OCI-LY1 (cell line): ENCODE measurements around the gene CRY2.
"Not testable (repeated sequence)": the region's sequence is repeated elsewhere in the genome, so short reads cannot be mapped to it uniquely, and the experiment has no call there.

Experiments used
- EZH2 ChIP-seq: fragments of 200-600 bp; sonication (generic), shearing (Covaris generic); IDR thresholded peaks from 2 replicates; pipeline ENCODE4 v1.8.0; 2017; ENCODE audit warnings: borderline replicate concordance, mixed run types, mild to moderate bottlenecking, antibody characterized with exemption, low read length, moderate library complexity, mixed read lengths
- TF ChIP-seq, protein P1 (sequence below): fragments of 200-600 bp; sonication (generic), shearing (Covaris generic); IDR thresholded peaks from 2 replicates; pipeline ENCODE4 v1.5.1; 2017; ENCODE audit warnings: mild to moderate bottlenecking, antibody characterized with exemption, low read length, moderate library complexity, mixed read lengths

DNA sequence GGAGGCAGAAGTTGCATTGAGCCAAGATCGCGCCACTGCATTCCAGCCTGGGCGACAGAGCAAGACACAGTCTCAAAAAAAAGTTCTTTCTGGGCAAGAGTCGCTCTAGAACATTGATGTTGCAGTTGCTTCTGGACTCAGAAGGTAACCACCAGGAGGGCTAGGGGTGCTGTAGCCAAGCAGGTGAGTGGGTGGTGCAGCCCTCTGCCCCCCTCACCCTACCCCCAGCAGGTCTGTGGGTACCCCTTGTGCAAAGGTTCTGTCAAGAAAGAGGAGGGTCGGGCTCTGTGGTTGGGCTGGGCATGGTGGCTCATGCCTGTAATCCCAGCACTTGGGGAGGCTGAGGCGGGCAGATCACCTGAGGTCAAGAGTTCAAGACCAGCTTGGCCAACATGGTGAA is 38.8 kb upstream of the CRY2 start:
- TF ChIP-seq, protein P1, sequence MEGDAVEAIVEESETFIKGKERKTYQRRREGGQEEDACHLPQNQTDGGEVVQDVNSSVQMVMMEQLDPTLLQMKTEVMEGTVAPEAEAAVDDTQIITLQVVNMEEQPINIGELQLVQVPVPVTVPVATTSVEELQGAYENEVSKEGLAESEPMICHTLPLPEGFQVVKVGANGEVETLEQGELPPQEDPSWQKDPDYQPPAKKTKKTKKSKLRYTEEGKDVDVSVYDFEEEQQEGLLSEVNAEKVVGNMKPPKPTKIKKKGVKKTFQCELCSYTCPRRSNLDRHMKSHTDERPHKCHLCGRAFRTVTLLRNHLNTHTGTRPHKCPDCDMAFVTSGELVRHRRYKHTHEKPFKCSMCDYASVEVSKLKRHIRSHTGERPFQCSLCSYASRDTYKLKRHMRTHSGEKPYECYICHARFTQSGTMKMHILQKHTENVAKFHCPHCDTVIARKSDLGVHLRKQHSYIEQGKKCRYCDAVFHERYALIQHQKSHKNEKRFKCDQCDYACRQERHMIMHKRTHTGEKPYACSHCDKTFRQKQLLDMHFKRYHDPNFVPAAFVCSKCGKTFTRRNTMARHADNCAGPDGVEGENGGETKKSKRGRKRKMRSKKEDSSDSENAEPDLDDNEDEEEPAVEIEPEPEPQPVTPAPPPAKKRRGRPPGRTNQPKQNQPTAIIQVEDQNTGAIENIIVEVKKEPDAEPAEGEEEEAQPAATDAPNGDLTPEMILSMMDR: not testable (repeated sequence)
- not testable (repeated sequence) for TF ChIP-seq EZH2
